CD14-positive monocyte (primary cell): ENCODE measurements around the gene PHLPP1. TPM values are rescaled to one million over a fixed set of nuclear protein-coding genes. Genes with fewer than 3 reads are reported as not detected.
A peak's percentile ranks its signal among the peaks of the same experiment; 100 is the strongest.

Experiments used
- DNase-seq, 3 donors: peaks; one replicate each; pipeline ENCODE4 v3.0.0-alpha.2; 2011 to 2022
- H2AFZ ChIP-seq: 2 replicates; pipeline ENCODE4 v1.6.0; 2012; ENCODE audit warnings: mild to moderate bottlenecking, low read depth, low read length, inconsistent platforms; ENCODE audit not compliant: insufficient read depth, poor library complexity, severe bottlenecking
- H3K27ac ChIP-seq, 2 donors: 1 replicate in 1 of 2; 2 replicates in 1 of 2; pipeline ENCODE4 v1.5.1; 2012 to 2013; ENCODE audit warnings: low read length in 2 of 2, control low read depth in 1 of 2, inconsistent platforms in 1 of 2, low read depth in 1 of 2, mild to moderate bottlenecking in 1 of 2
- H3K27me3 ChIP-seq, 2 donors: one replicate each; pipeline versions ENCODE4 v1.6.0 to v1.6.1; 2011 to 2013; ENCODE audit warnings: low read length in 2 of 2; ENCODE audit not compliant: control insufficient read depth in 2 of 2, insufficient read depth in 2 of 2
- H3K36me3 ChIP-seq, 2 donors: replicated peaks in 1 of 2; 1 replicate in 1 of 2; 2 replicates in 1 of 2; pipeline versions ENCODE4 v1.5.1 to v1.6.1; 2012 to 2013; ENCODE audit warnings: low read length in 2 of 2, control low read depth in 1 of 2, inconsistent platforms in 1 of 2, mild to moderate bottlenecking in 1 of 2; ENCODE audit not compliant: insufficient read depth in 2 of 2, control insufficient read depth in 1 of 2
- H3K4me1 ChIP-seq, 2 donors: 1 replicate in 1 of 2; 2 replicates in 1 of 2; pipeline versions ENCODE4 v1.5.1 to v1.6.1; 2012 to 2013; ENCODE audit warnings: low read length in 2 of 2, control low read depth in 1 of 2, inconsistent platforms in 1 of 2, mild to moderate bottlenecking in 1 of 2, moderate library complexity in 1 of 2; ENCODE audit not compliant: insufficient read depth in 2 of 2, control insufficient read depth in 1 of 2
- H3K4me2 ChIP-seq: replicated peaks from 2 replicates; pipeline ENCODE3; 2012; ENCODE audit warnings: low read length, moderate library complexity, mild to moderate bottlenecking; ENCODE audit not compliant: poor library complexity, severe bottlenecking; ENCODE audit errors: extremely low read depth
- H3K4me3 ChIP-seq, 3 experiments: fragments of 200-600 bp in 1 of 3; sonication (generic) in 1 of 3; replicated peaks in 1 of 3; 1 replicate in 2 of 3; 2 replicates in 1 of 3; pipeline ENCODE4 v1.5.1; 2011 to 2013; ENCODE audit warnings: low read length in 3 of 3, mild to moderate bottlenecking in 3 of 3, control low read depth in 2 of 3, low read depth in 2 of 3, inconsistent platforms in 1 of 3, moderate library complexity in 1 of 3
- H3K79me2 ChIP-seq: 2 replicates; pipeline ENCODE4 v1.6.0; 2012; ENCODE audit warnings: mild to moderate bottlenecking, control low read depth, inconsistent platforms, low read length, moderate library complexity; ENCODE audit not compliant: insufficient read depth
- H3K9ac ChIP-seq: 2 replicates; pipeline ENCODE4 v1.6.0; 2017; ENCODE audit warnings: low read length, mild to moderate bottlenecking; ENCODE audit not compliant: insufficient read depth, poor library complexity, severe bottlenecking
- H3K9me3 ChIP-seq, 2 donors: replicated peaks in 1 of 2; 1 replicate in 1 of 2; 2 replicates in 1 of 2; pipeline versions ENCODE4 v1.5.1 to v1.6.1; 2012 to 2013; ENCODE audit warnings: low read length in 2 of 2, control low read depth in 1 of 2; ENCODE audit not compliant: control insufficient read depth in 1 of 2, insufficient read depth in 1 of 2
- H4K20me1 ChIP-seq: 2 replicates; pipeline ENCODE4 v1.6.0; 2012; ENCODE audit warnings: mild to moderate bottlenecking, low read length, control low read depth, moderate library complexity; ENCODE audit not compliant: insufficient read depth
- H3K27ac Mint-ChIP-seq, 7 donors: one replicate each; pipeline ENCODE4 v1.8.0; 2020; ENCODE audit warnings: mild to moderate bottlenecking in 7 of 7, mixed read lengths in 7 of 7, moderate library complexity in 6 of 7, inconsistent platforms in 2 of 7
- H3K27me3 Mint-ChIP-seq, 3 donors: one replicate each; pipeline ENCODE4 v1.8.0; 2021 to 2022; ENCODE audit warnings: low read depth in 3 of 3, mild to moderate bottlenecking in 3 of 3, mixed read lengths in 3 of 3, moderate library complexity in 3 of 3, inconsistent platforms in 1 of 3
- H3K36me3 Mint-ChIP-seq, 2 donors: one replicate each; pipeline ENCODE4 v1.8.0; 2020; ENCODE audit warnings: mixed read lengths in 2 of 2, inconsistent platforms in 1 of 2, mild to moderate bottlenecking in 1 of 2
- H3K4me1 Mint-ChIP-seq: one replicate; pipeline ENCODE4 v1.8.0; 2020; ENCODE audit warnings: mild to moderate bottlenecking, mixed read lengths
- H3K4me3 Mint-ChIP-seq, 2 donors: one replicate each; pipeline ENCODE4 v1.8.0; 2020; ENCODE audit warnings: mild to moderate bottlenecking in 2 of 2, mixed read lengths in 2 of 2, moderate library complexity in 1 of 2
- H3K9me3 Mint-ChIP-seq, 7 donors: one replicate each; pipeline ENCODE4 v1.8.0; 2020 to 2022; ENCODE audit warnings: mixed read lengths in 7 of 7, mild to moderate bottlenecking in 6 of 7, moderate library complexity in 6 of 7, inconsistent platforms in 2 of 7
- CTCF ChIP-seq: fragments of 200-600 bp; IDR thresholded peaks from one replicate; pipeline ENCODE4 v1.8.0; 2022; ENCODE audit warnings: antibody characterized with exemption, mild to moderate bottlenecking
- WGBS: methylation state at CpG from one replicate; pipeline ENCODE4 v1.1.5; 2013; ENCODE audit warnings: missing lambda C conversion rate; ENCODE audit not compliant: insufficient coverage; 5-methylcytosine and 5-hydroxymethylcytosine counted together
- intact Hi-C, 2 donors: fragments of 100-400 bp; cut with micrococcal nuclease; formaldehyde crosslinking; loops; one replicate each; pipeline versions ENCODE4 v1.15.0 to v1.15.1; 2023
- polyA plus RNA-seq, 3 donors: library from polyadenylated mRNA; depleted of rRNA in 1 of 3; unstranded in 2 of 3; stranded (reverse) in 1 of 3; fragments of 300-500 nt in 2 of 3; fragments of >200 nt in 1 of 3; fragmentation: Illumina TruSeq in 2 of 3; gene quantifications; 1 replicate in 2 of 3; 2 replicates in 1 of 3; pipeline ENCODE4 v1.2.3, GENCODE V29; 2012 to 2021

The PHLPP1 gene
- polyA plus RNA-seq, 3 donors: 0.04 to 2.0 (median 0.55) TPM

GRCh38 chr18:62723666-62724281 lies 8.4 kb downstream of the PHLPP1 start:
- TF ChIP-seq CTCF: no peak
- intact Hi-C loops: no loop called here
- WGBS: no CpG with 5 or more reads among the region's 5 CpGs
- H3K36me3 ChIP-seq: no peaks in the 10 kb centered on the region
- DNase-seq: no peak
- H2AFZ ChIP-seq: no peak overlapping the region
- H3K4me3 ChIP-seq: no peak overlapping the region
- peaks cover 25% of the 10 kb centered on the region for H3K4me1 Mint-ChIP-seq
- no peaks in the 10 kb centered on the region for H3K27me3 ChIP-seq
- no peaks in the 10 kb centered on the region for H3K9me3 ChIP-seq
- H3K36me3 Mint-ChIP-seq: peaks cover 0 to 2% of the 10 kb centered on the region in 2 donors
- no peak overlapping the region for H3K4me3 Mint-ChIP-seq
- H3K4me2 ChIP-seq: no peak overlapping the region
- H3K27me3 Mint-ChIP-seq: no peaks in the 10 kb centered on the region
- H3K79me2 ChIP-seq: peaks cover 63% of the 10 kb centered on the region
- H3K4me1 ChIP-seq: peaks cover 0 to 20% of the 10 kb centered on the region in 2 donors
- peak overlapping the region in 1 of 7 donors; percentile 1 for H3K27ac Mint-ChIP-seq
- H4K20me1 ChIP-seq: no peaks in the 10 kb centered on the region
- H3K9ac ChIP-seq: no peak overlapping the region
- no peaks in the 10 kb centered on the region for H3K9me3 Mint-ChIP-seq
- H3K27ac ChIP-seq: no peak overlapping the region

GRCh38 chr18:62725896-62726295 lies 10.6 kb downstream of the PHLPP1 start:
- H3K9me3 Mint-ChIP-seq: no peaks in the 10 kb centered on the region
- no peak for TF ChIP-seq CTCF
- no peak overlapping the region for H3K4me3 ChIP-seq
- H4K20me1 ChIP-seq: no peaks in the 10 kb centered on the region
- H3K27ac Mint-ChIP-seq: peak overlapping the region in 1 of 7 donors; percentile 42
- H3K4me2 ChIP-seq: no peak overlapping the region
- no peak overlapping the region for H2AFZ ChIP-seq
- H3K27me3 ChIP-seq: no peaks in the 10 kb centered on the region
- H3K4me1 ChIP-seq: peaks cover 7 to 19% of the 10 kb centered on the region in 2 donors
- no peaks in the 10 kb centered on the region for H3K9me3 ChIP-seq
- no CpG with 5 or more reads among the region's 3 CpGs for WGBS
- H3K36me3 Mint-ChIP-seq: peaks cover 0 to 3% of the 10 kb centered on the region in 2 donors
- no peak overlapping the region for H3K4me3 Mint-ChIP-seq
- no peak overlapping the region for H3K27ac ChIP-seq
- H3K27me3 Mint-ChIP-seq: no peaks in the 10 kb centered on the region
- H3K4me1 Mint-ChIP-seq: peaks cover 23% of the 10 kb centered on the region
- peaks cover 52% of the 10 kb centered on the region for H3K79me2 ChIP-seq
- H3K9ac ChIP-seq: no peak overlapping the region
- no peak for DNase-seq
- intact Hi-C loops: no loop called here
- no peaks in the 10 kb centered on the region for H3K36me3 ChIP-seq
